Heart right ventricle (tissue), 16 donors: Measurements from ENCODE around the gene URAD. TPM values are rescaled to one million over a fixed set of nuclear protein-coding genes. Genes with fewer than 3 reads are reported as not detected.

Experiments
- ATAC-seq, 8 donors: fragments of 200-7000 bp; cut with Tn5 transposase; one replicate each; pipeline ENCODE4 v1.9.1; 2020; ENCODE audit warnings: mild to moderate bottlenecking in 8 of 8, moderate library complexity in 8 of 8, moderate number of reproducible peaks in 1 of 8
- DNase-seq, 2 donors: peaks; one replicate each; pipeline ENCODE4 v3.0.0-alpha.2; 2020
- H3K27ac ChIP-seq, 10 donors: fragments of 200-600 bp; sonication (generic) in 2 of 10; one replicate each; pipeline versions ENCODE4 v1.5.0 to v1.8.0; 2020 to 2022; ENCODE audit warnings: mild to moderate bottlenecking in 3 of 10
- H3K27me3 ChIP-seq, 7 donors: fragments of 200-600 bp; one replicate each; pipeline ENCODE4 v1.8.0; 2021 to 2022; ENCODE audit warnings: mild to moderate bottlenecking in 2 of 7
- H3K36me3 ChIP-seq, 9 donors: fragments of 200-600 bp; sonication (generic) in 1 of 9; one replicate each; pipeline versions ENCODE4 v1.5.0 to v1.8.0; 2020 to 2022; ENCODE audit warnings: mild to moderate bottlenecking in 2 of 9
- H3K4me1 ChIP-seq, 9 donors: fragments of 200-600 bp; sonication (generic) in 1 of 9; one replicate each; pipeline versions ENCODE4 v1.5.0 to v1.8.0; 2020 to 2022; ENCODE audit warnings: mild to moderate bottlenecking in 4 of 9
- H3K4me3 ChIP-seq, 10 donors: fragments of 200-600 bp; sonication (generic) in 2 of 10; one replicate each; pipeline versions ENCODE4 v1.5.0 to v1.8.0; 2020 to 2022; ENCODE audit warnings: mild to moderate bottlenecking in 7 of 10, moderate library complexity in 2 of 10
- H3K9me3 ChIP-seq, 11 donors: fragments of 200-600 bp in 10 of 11; sonication (generic) in 2 of 11; one replicate each; pipeline versions ENCODE4 v1.5.0 to v1.8.0; 2013 to 2022; ENCODE audit warnings: mild to moderate bottlenecking in 2 of 11, control low read depth in 1 of 11, moderate library complexity in 1 of 11
- CTCF ChIP-seq, 9 donors: fragments of 200-600 bp; sonication (generic) in 2 of 9; IDR thresholded peaks; one replicate each; pipeline versions ENCODE4 v1.5.0 to v1.8.0; 2021 to 2022; ENCODE audit warnings: antibody characterized with exemption in 9 of 9, mild to moderate bottlenecking in 5 of 9, moderate library complexity in 1 of 9
- WGBS, 2 donors: extraction: QIAGEN DNeasy Blood & Tissue Kit; methylation state at CpG; one replicate each; pipeline ENCODE4 v1.1.7; 2013; ENCODE audit warnings: inconsistent platforms in 1 of 2; 5-methylcytosine and 5-hydroxymethylcytosine counted together
- intact Hi-C, 10 donors: fragments of 100-400 bp; cut with DNase I; formaldehyde crosslinking; loops; one replicate each; pipeline versions ENCODE4 v1.11.1 to v1.14.2; 2022
- polyA plus RNA-seq, 2 donors: library from polyadenylated mRNA; stranded (reverse); fragments of 200-250 nt; gene quantifications; one replicate each; pipeline ENCODE4 v1.2.3, GENCODE V29; 2013
- total RNA-seq, 10 donors: library from RNA; stranded (reverse); fragmentation: NEBNext Ultra II Directional in 3 of 10; extraction: Animal tissue kit (Norgen Biotek cat#: 25700) in 3 of 10; gene quantifications; one replicate each; pipeline versions ENCODE4 v1.2.1 to v1.2.4, GENCODE V29; 2021 to 2023
- donor health status: Arrhythmogenic right ventricular cardiomyopathy.
- donor health status: ischemic (EF 13 %, LVEDD 7.1; RV severe dilation, severe dysfunction).
- donor health status: healthy with polysubstance abuse.
- donor health status: DM: no; HTN: yes; CAD: no.
- donor health status: DM: no; HTN: no; CAD: no.
- donor health status: ischemic (EF 25% LVEDD 6.9; RV normal size, moderate dysfunction).
- donor health status: ischemic (EF 25% LVEDD 5.7; RV mildly dilated, moderate dysfunction).
- donor health status: healthy.
- donor health status: DM: yes; HTN: yes; CAD: no.
- donor health status: Ischemic cardiomyopathy.
- donor health status: ischemic (EF 35%, LVEDD 5.7; RV mildly dilated, moderate dysfunction).
- donor health status: nonischemic (EF 11% LVEDD 7.7; RV severe dilation, severe dysfunction).
- donor health status: DM: yes; HTN: yes; CAD: no.
- donor health status: PGD.
- donor health status: ischemic (EF 29% LVEDD 5.4; RV normal size, mild dysfunction).
- donor health status: nonischemic (EF 23%, LVEDD 6.1; RV moderate dilation, normal function).

The URAD gene
- total and polyA plus RNA-seq, 12 donors, result 0.07 TPM; not detected in 11

GRCh38 chr13:27991881-27992280 lies 3.4 kb upstream of the URAD start:
- Histone ChIP-seq H3K27ac (no peak overlapping the region), H3K27me3 (peaks cover 0 to 38% (median 25%) of the 10 kb centered on the region in 7 donors), H3K9me3 (no peaks in the 10 kb centered on the region), H3K36me3 (no peaks in the 10 kb centered on the region), H3K4me3 (no peak overlapping the region), H3K4me1 (no peaks in the 10 kb centered on the region)
- ATAC-seq (no peak), DNase-seq (no peak)
- 68 to 70% methylated on average over 6 of the region's 6 CpGs for WGBS, 2 donors
- intact Hi-C loops, result no loop called here
- TF ChIP-seq CTCF (IDR thresholded peaks at IDR 0.05), result no peak

GRCh38 chr13:27985600-27985999 lies 2.9 kb downstream of the URAD start:
- TF ChIP-seq CTCF (IDR thresholded peaks at IDR 0.05), result no peak
- H3K27me3 ChIP-seq, result peaks cover 18 to 93% (median 79%) of the 10 kb centered on the region in 7 donors
- no peak for DNase-seq

GRCh38 chr13:27982361-27982760 lies 6.1 kb downstream of the URAD start:
- intact Hi-C loops, result loop anchor here in 9 of 10 donors (2.0 to 10.0 kb wide), 10 partner anchors 148 to 1038 kb away; no protein-coding TSS in a partner anchor
- no peak overlapping the region for H3K4me3 ChIP-seq
- 50 to 56% methylated on average over 2 of the region's 2 CpGs for WGBS, 2 donors

More at GRCh38 chr13:27985600-27985999, 2.9 kb downstream of the URAD start:
- 90 to 92% methylated on average over 1 of the region's 1 CpG for WGBS, 2 donors
- Histone ChIP-seq H3K36me3 (no peaks in the 10 kb centered on the region), H3K9me3 (no peaks in the 10 kb centered on the region), H3K4me3 (no peak overlapping the region), H3K4me1 (peaks cover 0 to 2% (median under 1%) of the 10 kb centered on the region in 9 donors), H3K27ac (no peak overlapping the region)
- ATAC-seq, result no peak
- intact Hi-C loops, result loop anchor here in 9 of 10 donors (2.0 to 10.0 kb wide), 7 partner anchors 151 to 1041 kb away; no protein-coding TSS in a partner anchor

GRCh38 chr13:27981006-27981708 lies 7.3 kb downstream of the URAD start:
- intact Hi-C loops, result loop anchor here in 9 of 10 donors (5.0 to 10.0 kb wide), 9 partner anchors 146 to 1036 kb away; no protein-coding TSS in a partner anchor
- Histone ChIP-seq H3K9me3 (no peaks in the 10 kb centered on the region), H3K36me3 (no peaks in the 10 kb centered on the region), H3K4me1 (peaks cover 0 to 31% (median 20%) of the 10 kb centered on the region in 9 donors), H3K4me3 (no peak overlapping the region), H3K27ac (no peak overlapping the region), H3K27me3 (peaks cover 57 to 99% (median 96%) of the 10 kb centered on the region in 7 donors)
- ATAC-seq, result no peak
- TF ChIP-seq CTCF (IDR thresholded peaks at IDR 0.05), result no peak
- 13 to 17% methylated on average over 11 of the region's 11 CpGs for WGBS, 2 donors
- DNase-seq, result no peak

More at GRCh38 chr13:27982361-27982760, 6.1 kb downstream of the URAD start:
- H3K9me3 ChIP-seq, result no peaks in the 10 kb centered on the region
- no peaks in the 10 kb centered on the region for H3K36me3 ChIP-seq
- no peak for TF ChIP-seq CTCF (IDR thresholded peaks at IDR 0.05)
- no peak for ATAC-seq
- no peak for DNase-seq
- no peak overlapping the region for H3K27ac ChIP-seq
- peaks cover 48 to 99% (median 93%) of the 10 kb centered on the region in 7 donors for H3K27me3 ChIP-seq
- peaks cover 0 to 31% (median 20%) of the 10 kb centered on the region in 9 donors for H3K4me1 ChIP-seq
